ENCODE data around the gene DBN1. TPM values are rescaled to one million over a fixed set of nuclear protein-coding genes. Genes with fewer than 3 reads are reported as not detected.

The DBN1 gene
- total RNA-seq, 8 experiments from 2014 or later = 70.8 to 406 (median 136) TPM

GRCh38 chr5:177502886-177503285, 29.5 kb upstream of the DBN1 start:
- ATAC-seq (replicated peaks in 6 of 8) = no peak
- WGBS, 10 experiments = 68 to 90% (median 79%) methylated on average over 2 to 11 of the region's 16 CpGs; no CpG with 5 or more reads in 1 of the 10 experiments
- peaks cover 16 to 20% of the 10 kb centered on the region in 2 donors for H3K4me1 ChIP-seq (replicated peaks in 1 of 2)
- no peak overlapping the region for H3K4me3 ChIP-seq
- in situ Hi-C loops (cut with MboI; ENCODE audit: low pct_unique_long_range_greater_than_20kb in 2 of 9, low sequenced_read_pairs in 9 of 9, unreplicated experiment in 9 of 9) = loop anchor here in 1 of 9 experiments (25.0 kb wide), 1 partner anchor 116 kb away; the partner anchor contains the start of gene SLC34A1
- H3K27ac ChIP-seq = no peak overlapping the region

- Histone ChIP-seq H3K4me3 (no peak overlapping the region), H3K27ac (no peak overlapping the region), H3K4me1 (replicated peaks in 1 of 2) (peaks cover 16 to 22% of the 10 kb centered on the region in 2 donors)
- 41 to 86% (median 50%) methylated on average over 3 to 9 of the region's 9 CpGs; no CpG with 5 or more reads in 1 of the 10 experiments for WGBS, 10 experiments
- ATAC-seq (replicated peaks in 6 of 8) = no peak
- in situ Hi-C loops (cut with MboI; ENCODE audit: low pct_unique_long_range_greater_than_20kb in 2 of 9, low sequenced_read_pairs in 9 of 9, unreplicated experiment in 9 of 9) = loop anchor here in 1 of 9 experiments (25.0 kb wide), 1 partner anchor 115 kb away; the partner anchor contains the start of gene SLC34A1
Observed at GRCh38 chr5:177501874-177502678, 28.6 kb upstream of the DBN1 start.

GRCh38 chr5:177500685-177501522, 27.5 kb upstream of the DBN1 start:
- in situ Hi-C loops (cut with MboI; ENCODE audit: low pct_unique_long_range_greater_than_20kb in 2 of 9, low sequenced_read_pairs in 9 of 9, unreplicated experiment in 9 of 9) = loop anchor here in 1 of 9 experiments (25.0 kb wide), 1 partner anchor 114 kb away; the partner anchor contains the start of gene SLC34A1
- Histone ChIP-seq H3K4me3 (no peak overlapping the region), H3K4me1 (replicated peaks in 1 of 2) (peaks cover 21 to 28% of the 10 kb centered on the region in 2 donors), H3K27ac (no peak overlapping the region)
- 0 to 80% (median 26%) methylated on average over 1 to 4 of the region's 10 CpGs; no CpG with 5 or more reads in 2 of the 10 experiments for WGBS, 10 experiments
- ATAC-seq (replicated peaks in 6 of 8) = peak; percentile 16 to 54 (median 38)

GRCh38 chr5:177499842-177500241, 26.4 kb upstream of the DBN1 start:
- H3K4me1 ChIP-seq (replicated peaks in 1 of 2) = peaks cover 32 to 38% of the 10 kb centered on the region in 2 donors
- H3K27ac ChIP-seq = no peak overlapping the region
- 63 to 96% (median 80%) methylated on average over 1 to 6 of the region's 6 CpGs for WGBS, 10 experiments
- no peak overlapping the region for H3K4me3 ChIP-seq
- no peak for ATAC-seq (replicated peaks in 6 of 8)
- in situ Hi-C loops (cut with MboI; ENCODE audit: low pct_unique_long_range_greater_than_20kb in 2 of 9, low sequenced_read_pairs in 9 of 9, unreplicated experiment in 9 of 9) = loop anchor here in 2 of 9 experiments (25.0 kb wide), 1 partner anchor 113 kb away; the partner anchor contains the start of gene SLC34A1 (in 2 of the 2)

- in situ Hi-C loops (cut with MboI; ENCODE audit: low pct_unique_long_range_greater_than_20kb in 2 of 9, low sequenced_read_pairs in 9 of 9, unreplicated experiment in 9 of 9) = loop anchor here in 1 of 9 experiments (25.0 kb wide), 1 partner anchor 111 kb away; the partner anchor contains the start of gene SLC34A1
- 20 to 71% (median 62%) methylated on average over 1 to 9 of the region's 48 CpGs; no CpG with 5 or more reads in 4 of the 10 experiments for WGBS, 10 experiments
- peak in 2 of 8 experiments; percentile 2 to 8 for ATAC-seq (replicated peaks in 6 of 8)
- Histone ChIP-seq H3K27ac (no peak overlapping the region), H3K4me3 (peak overlapping the region; percentile 50 to 77 (median 59)), H3K4me1 (replicated peaks in 1 of 2) (peaks cover 40 to 49% of the 10 kb centered on the region in 2 donors)
Observed at GRCh38 chr5:177498013-177498787, 24.8 kb upstream of the DBN1 start.

- in situ Hi-C loops (cut with MboI; ENCODE audit: low pct_unique_long_range_greater_than_20kb in 2 of 9, low sequenced_read_pairs in 9 of 9, unreplicated experiment in 9 of 9) = loop anchor here in 1 of 9 experiments (25.0 kb wide), 1 partner anchor 110 kb away; the partner anchor contains the start of gene SLC34A1
- peaks cover 40 to 49% of the 10 kb centered on the region in 2 donors for H3K4me1 ChIP-seq (replicated peaks in 1 of 2)
- peak; percentile 56 to 82 (median 68) for ATAC-seq (replicated peaks in 6 of 8)
- H3K27ac ChIP-seq = peak within 1 kb of the TSS; percentile 86 to 96
- peak within 1 kb of the TSS; percentile 50 to 77 (median 59) for H3K4me3 ChIP-seq
- 0% methylated on average over 3 to 8 of the region's 73 CpGs; no CpG with 5 or more reads in 8 of the 10 experiments for WGBS, 10 experiments
Observed at GRCh38 chr5:177497292-177498012, 24.0 kb upstream of the DBN1 start, which contains the start of gene PDLIM7. Gene PDLIM7, minus strand, starts transcription at chr5:177497604. Its CDS starts 1,092 bp downstream, at chr5:177496512.

- WGBS, 10 experiments = 0% methylated on average over 1 of the region's 29 CpGs; no CpG with 5 or more reads in 9 of the 10 experiments
- peak overlapping the region; percentile 86 to 96 for H3K27ac ChIP-seq
- in situ Hi-C loops (cut with MboI; ENCODE audit: low pct_unique_long_range_greater_than_20kb in 2 of 9, low sequenced_read_pairs in 9 of 9, unreplicated experiment in 9 of 9) = loop anchor here in 1 of 9 experiments (25.0 kb wide), 1 partner anchor 110 kb away; the partner anchor contains the start of gene SLC34A1
- H3K4me1 ChIP-seq (replicated peaks in 1 of 2) = peaks cover 40 to 49% of the 10 kb centered on the region in 2 donors
- H3K4me3 ChIP-seq = peak overlapping the region; percentile 50 to 77 (median 59)
- peak; percentile 12 to 72 (median 64) for ATAC-seq (replicated peaks in 6 of 8)
Observed at GRCh38 chr5:177496727-177497291, 23.4 kb upstream of the DBN1 start.

- Histone ChIP-seq H3K4me1 (replicated peaks in 1 of 2) (peaks cover 38 to 47% of the 10 kb centered on the region in 2 donors), H3K4me3 (peak overlapping the region; percentile 50 to 77 (median 59)), H3K27ac (peak overlapping the region; percentile 86 to 96)
- ATAC-seq (replicated peaks in 6 of 8) = peak; percentile 3 to 20 (median 10)
- in situ Hi-C loops (cut with MboI; ENCODE audit: low pct_unique_long_range_greater_than_20kb in 2 of 9, low sequenced_read_pairs in 9 of 9, unreplicated experiment in 9 of 9) = loop anchor here in 1 of 9 experiments (25.0 kb wide), 1 partner anchor 109 kb away; the partner anchor contains the start of gene SLC34A1
- 0 to 8% (median 4%) methylated on average over 1 to 7 of the region's 12 CpGs; no CpG with 5 or more reads in 6 of the 10 experiments for WGBS, 10 experiments
Observed at GRCh38 chr5:177496070-177496726, 22.8 kb upstream of the DBN1 start.

GRCh38 chr5:177495243-177496060, 22.0 kb upstream of the DBN1 start:
- ATAC-seq (replicated peaks in 6 of 8) = peak in 5 of 8 experiments; percentile 1 to 7 (median 3)
- peak overlapping the region; percentile 86 to 96 for H3K27ac ChIP-seq
- peaks cover 31 to 40% of the 10 kb centered on the region in 2 donors for H3K4me1 ChIP-seq (replicated peaks in 1 of 2)
- in situ Hi-C loops (cut with MboI; ENCODE audit: low pct_unique_long_range_greater_than_20kb in 2 of 9, low sequenced_read_pairs in 9 of 9, unreplicated experiment in 9 of 9) = loop anchor here in 1 of 9 experiments (25.0 kb wide), 1 partner anchor 108 kb away; the partner anchor contains the start of gene SLC34A1
- peak overlapping the region in 4 of 5 donors; percentile 50 to 77 (median 60) for H3K4me3 ChIP-seq
- WGBS, 10 experiments = 10 to 90% (median 23%) methylated on average over 2 to 4 of the region's 14 CpGs; no CpG with 5 or more reads in 7 of the 10 experiments
